Activated T-cell treated with anti-CD3 and anti-CD28 coated beads for 48 hours (primary cell): Measurements from ENCODE around the gene TRHDE.
"Not testable (repeated sequence)": the region's sequence is repeated elsewhere in the genome, so short reads cannot be mapped to it uniquely, and the experiment has no call there.

ENCODE experiments used
- DNase-seq: peaks from one replicate; pipeline ENCODE4 v3.0.0-alpha.2; 2020; ENCODE audit warnings: low read depth

The TRHDE gene

DNA sequence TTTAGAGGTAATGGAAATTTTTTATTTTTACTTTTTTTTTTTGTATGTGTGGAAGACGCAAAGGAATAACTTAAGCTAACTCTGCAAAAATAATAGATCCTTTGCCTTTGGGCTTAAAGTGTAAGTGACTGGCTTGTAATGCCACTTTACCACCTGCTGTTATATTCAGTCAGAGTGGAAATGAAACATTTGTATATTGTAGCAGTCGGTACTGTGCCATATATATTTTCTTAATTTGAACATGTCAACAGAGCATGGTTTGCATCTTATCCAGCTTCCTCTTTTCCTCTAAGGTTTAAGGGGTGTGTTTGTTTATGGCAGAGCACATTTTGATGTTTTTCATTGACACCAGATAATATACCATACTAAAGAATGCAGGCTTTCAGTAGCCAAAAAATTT, 176.6 kb downstream of the TRHDE start:
- DNase-seq: no peak

DNA sequence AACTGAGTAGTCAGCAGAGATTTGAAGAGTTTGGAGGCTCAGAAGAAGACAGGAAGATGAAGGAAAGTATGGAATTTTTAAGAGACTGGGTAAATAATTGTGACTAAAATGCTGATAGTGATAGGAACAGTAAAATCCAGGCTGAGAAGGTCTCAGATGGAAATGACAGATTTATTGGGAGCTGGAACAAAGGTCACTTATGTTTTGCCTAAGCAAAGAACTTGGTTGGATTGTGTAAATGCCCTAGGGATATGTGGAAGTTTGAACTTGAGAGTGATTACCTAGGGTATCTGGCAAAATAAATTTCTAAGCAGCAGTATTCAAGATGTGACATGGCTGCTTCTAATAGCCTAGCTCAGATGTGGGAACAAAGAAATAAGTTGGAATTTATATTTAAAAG, 180.9 kb downstream of the TRHDE start:
- no peak for DNase-seq

DNA sequence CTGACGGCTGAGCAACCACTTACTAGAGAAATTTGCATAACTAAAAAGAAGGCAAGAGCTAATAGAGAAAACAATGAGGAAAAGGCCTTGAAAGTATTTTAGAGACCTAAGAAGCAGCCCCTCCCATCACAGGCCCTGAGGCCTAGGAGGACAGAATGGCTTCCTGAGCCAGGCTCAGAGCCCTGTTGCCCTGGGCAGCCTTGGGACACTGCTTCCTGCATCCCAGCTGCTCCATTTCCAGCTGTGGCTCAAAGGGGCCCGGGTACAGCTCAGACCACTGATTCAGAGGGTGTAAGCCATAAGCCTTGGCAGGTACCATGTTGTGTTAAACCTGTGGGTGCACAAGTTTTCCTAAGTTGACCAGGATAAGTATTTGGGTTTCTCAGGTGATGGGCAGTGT, 181.4 kb downstream of the TRHDE start:
- no peak for DNase-seq

DNA sequence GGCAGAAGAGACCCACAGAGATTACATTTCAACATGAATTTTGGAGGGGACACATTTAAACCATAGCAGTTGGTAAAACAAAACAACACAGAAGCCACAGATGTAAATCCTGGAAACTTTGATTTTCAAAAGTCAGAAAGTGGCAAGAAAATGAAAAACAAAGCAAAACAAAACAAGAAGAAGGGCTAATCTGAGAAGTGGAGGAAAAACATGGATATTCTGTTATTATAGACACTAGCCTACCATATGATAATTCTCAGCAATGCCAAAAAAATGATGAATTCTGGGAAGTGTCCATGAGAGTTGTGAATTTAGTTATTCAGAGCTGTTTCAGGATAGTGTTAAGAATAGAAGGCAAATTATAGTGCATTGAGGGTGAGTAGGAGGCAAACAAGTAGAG, 192.3 kb downstream of the TRHDE start:
- no peak for DNase-seq

DNA sequence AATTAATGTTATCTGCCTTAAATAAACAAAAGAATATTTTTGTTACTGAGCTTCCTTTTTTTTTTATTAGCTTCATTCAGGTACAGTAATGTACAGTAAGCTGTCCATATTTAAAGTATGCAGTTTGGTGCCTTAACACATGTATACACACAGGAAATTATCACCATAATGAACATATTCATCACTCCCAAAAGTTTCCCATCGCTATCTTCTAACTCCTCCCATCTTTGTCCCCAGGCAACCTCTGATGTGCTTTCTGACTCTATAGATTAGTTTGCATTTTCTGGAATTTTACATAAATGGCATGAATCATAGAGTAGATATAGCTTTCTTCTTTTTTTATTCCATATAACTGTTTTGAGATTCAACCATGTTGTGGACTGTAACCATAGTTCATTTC, 193.0 kb downstream of the TRHDE start:
- no peak for DNase-seq

DNA sequence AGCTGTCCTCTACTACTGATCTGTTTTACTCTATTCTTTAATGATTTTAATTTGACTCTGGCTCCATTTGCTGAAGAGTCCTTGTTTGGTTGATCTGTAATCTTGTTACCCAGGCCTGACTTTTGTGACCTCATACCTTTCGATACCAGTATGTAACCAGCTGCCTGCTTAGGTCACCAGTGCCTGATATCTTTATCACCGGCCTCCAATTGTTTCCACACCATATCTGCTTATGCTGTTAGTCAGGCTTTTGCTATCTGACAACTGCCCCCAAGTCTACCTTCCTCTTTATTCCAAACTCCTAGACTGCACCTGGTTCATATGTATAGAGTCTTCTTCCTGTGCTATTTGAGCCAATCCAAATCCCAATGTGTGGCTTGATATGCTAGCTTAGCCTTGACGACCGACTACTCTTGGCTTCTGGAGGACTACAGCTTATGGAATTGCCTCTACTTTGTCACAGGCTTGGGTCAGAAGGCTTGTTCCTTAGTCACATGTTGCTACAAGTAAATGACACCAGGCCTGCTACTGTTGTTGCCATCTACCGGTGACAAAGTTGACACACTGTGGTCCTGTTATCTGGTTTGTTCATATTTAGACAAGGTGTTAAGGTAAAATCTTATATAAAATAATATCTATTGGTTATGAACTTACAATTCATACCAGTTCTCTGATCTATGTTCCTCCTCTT, 193.9 kb downstream of the TRHDE start:
- DNase-seq: no peak

DNA sequence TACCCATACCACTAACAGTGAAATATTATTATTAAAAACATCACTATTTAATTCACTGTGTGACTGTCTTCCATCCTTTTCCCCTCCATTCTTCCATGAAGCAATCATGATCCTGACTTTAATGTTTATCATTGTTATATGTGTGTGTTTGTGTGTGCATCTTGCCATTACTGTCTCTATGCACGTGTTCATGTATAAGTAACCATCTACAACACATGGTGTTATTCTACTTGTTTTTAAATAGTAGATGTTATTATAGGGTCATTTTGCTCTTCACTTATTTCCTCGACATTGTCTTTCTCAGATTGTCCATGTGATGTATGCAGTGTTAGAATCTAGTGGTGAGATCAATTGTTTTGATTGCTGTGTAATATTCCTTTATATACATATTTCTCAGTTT, 195.8 kb downstream of the TRHDE start:
- DNase-seq: no peak

DNA sequence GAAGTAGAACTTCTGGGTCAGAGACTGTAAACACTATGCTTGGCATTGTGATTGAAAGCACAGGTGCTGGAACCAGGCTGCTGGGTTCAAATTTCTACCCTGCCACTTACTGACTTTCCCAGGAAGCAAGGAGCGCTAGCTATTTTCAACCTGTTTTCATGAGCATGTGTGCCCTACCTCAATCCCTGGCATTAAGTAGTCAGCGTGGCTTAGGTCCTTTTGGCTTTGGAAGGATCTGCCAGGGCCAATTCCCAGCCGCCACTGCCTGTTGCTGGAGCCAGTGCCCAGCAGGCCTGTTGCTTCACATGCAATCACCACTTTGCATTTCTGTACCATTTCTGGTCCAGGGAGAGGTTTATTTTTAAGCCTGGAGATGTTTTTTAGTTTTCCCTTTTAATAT, 196.3 kb downstream of the TRHDE start:
- no peak for DNase-seq

DNA sequence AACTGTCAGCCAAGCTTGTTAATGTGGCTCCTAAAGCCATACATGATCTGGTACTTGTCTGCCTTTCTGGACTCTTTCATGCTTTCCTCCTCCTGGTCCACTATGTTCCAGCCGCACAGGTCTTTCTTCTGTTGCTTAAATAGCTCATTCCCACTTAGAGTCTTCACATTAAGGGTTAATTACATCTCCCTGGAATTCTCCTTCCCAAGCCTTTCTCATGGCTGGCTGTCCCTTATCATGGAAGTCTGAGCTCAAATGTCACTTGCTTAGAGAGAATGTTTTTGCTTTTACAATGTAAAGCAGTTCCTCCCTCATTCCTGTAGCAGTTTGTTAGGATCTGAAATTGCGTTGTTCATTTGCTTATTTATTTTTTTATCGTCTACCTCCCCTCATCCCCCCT, 199.6 kb downstream of the TRHDE start:
- DNase-seq: no peak

DNA sequence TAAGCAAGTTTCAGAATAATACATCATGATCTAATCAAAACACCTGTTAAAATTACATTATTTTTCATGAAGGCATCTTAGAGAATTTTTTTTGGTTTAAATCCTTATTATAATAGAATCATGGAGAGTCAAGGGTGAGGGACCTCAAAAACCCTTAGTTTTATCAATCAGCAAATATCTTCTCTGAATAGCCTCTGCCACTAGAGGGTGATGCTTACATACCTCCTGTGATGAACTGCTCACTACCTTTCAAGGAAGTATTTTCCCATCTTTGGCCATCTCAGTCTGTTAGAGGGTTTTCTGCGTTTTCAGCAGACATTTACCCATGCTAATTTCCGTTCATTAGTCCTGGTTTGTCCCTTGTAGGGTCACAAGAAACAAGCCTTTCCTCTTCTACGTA, 200.2 kb downstream of the TRHDE start:
- DNase-seq: no peak

DNA sequence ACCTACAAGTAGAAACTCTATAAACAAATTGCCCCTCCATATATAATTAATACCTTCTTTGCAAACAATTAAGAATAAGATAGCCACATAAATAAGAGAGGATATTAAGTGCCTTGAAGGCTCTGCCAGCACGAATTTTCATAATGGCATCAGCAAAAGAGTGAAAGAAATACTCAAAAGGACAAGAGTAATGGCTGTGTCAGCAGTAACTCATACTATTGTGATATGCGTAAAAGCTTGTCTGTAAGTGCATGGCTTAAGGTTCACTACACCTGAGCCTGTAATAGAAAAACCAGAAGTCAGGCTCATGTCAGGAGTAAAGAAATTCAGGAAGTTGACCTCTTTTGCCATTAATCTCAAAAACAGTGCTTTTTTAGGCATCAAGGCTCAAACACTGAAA, 204.1 kb downstream of the TRHDE start:
- DNase-seq: no peak

DNA sequence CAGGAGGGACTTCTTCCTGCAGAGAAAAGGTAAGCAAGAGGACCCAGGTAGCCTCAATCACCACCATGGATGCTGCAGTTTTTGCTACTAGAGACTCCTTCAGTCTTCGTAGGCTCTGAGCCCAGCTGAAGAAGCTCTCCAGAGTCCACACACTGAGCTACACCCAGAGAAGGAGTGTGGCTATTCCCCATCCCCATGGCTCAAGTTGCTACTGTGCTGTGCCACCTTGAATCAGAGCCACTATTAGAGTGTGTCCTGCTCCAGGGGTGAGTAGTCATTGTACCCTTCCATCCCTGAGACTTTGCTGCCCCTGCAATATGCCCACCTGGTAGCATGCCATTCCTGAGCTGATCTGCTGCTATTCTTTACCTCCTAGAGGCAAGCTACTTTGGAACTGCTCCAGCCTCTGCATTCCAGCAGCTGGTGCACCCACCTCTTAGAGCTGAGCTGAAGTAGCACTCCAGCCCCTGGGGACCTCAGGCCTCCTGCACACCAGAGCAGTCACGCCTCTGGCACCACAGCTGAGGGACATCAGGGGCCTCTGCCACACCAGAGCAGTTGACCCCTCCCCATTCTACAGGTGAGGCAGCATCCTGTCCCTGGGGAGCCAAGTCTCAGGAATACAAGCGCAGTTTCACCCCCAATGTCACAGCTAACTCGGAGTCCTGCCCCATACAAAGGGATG, 213.0 kb downstream of the TRHDE start:
- no peak for DNase-seq

DNA sequence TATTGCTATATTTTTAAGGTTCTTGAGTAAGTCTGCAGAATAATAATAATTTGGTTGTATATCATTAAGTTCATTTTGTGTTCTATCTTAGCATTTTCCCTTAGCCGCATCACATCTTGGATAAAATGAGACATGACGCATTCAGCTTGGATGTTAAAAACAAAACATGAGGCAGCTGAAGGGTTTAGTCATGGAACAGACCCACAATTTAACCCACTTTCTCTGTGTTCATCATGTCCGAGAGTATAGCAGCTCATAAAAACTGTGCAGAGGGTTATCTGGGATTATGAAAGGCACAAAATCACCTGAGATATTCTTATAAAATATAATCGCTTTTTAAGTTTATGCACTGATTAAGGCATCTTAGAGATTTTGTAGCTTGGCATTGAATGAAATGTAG, 219.3 kb downstream of the TRHDE start:
- DNase-seq: no peak

DNA sequence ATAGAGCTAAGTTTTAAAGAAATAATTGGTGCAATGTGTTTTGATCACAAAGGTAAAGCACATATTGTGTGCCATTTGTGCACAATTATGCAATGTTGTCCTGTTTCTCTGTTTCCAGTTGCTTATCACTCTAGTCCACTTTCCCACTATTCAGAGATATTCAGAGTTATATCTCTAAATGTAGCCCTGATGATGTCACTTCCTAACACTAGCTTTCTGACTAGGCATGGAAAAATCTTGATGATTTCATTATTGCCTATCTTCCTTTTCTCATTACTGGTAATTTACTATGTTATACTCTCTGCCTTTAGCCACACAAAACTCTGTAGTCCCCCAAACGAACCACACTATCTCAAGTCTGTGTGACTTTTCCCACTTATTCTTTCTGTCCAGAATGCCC, 221.2 kb downstream of the TRHDE start:
- DNase-seq: no peak

DNA sequence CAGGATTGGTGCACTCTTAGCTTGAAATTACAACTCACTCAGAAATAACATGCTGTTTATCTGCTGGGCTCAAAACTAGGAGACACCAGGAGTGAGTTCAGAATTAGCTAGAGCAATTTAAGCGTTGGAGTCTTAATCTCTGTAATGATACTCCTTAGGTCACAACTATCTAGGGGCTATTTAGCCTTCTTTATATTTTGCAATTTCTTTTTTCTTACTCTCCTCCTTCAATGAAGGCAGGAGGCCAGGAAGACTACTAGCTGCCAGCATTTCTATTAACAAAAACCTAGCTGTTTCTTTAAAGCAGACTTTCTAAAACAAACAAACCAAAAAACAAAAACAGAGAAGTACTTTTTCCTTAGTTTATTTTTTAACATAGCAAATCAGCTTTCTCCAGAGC, 226.2 kb downstream of the TRHDE start:
- DNase-seq: no peak

DNA sequence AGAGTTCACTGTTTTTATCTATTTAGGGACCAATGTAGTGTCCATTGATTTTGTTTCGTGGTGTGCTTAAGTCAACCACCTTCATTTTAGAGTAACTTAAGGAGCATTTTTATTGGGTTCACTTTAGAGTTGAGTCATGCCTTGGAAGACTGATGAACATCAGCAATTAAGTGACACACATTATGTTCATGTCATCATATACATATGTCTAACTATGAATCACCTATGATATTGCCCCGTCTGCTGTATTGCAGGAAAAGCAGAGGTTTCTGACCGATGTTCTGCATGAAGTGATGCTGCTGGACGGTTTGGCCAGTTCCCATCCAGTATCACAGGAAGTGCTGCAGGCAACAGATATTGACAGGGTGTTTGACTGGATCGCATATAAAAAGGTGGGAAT, 227.1 kb downstream of the TRHDE start:
- no peak for DNase-seq

DNA sequence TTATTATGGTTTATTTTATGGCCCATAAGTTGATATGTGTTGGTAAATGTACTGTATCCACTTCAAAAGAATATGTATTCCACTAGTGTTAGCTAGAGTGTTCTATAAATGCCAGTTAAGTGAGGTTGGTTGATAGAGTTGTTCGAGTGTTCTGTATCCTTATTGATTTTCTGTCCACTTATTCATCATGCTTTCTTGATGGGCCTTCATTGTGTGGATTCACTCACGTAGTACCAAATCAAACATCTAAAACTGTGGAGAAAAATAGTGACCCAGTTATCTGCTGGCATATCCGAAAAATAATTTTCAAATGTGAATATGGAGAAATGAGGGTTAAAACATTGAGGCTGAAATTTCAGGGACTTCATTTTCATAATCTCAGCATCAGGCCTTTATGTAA, 230.4 kb downstream of the TRHDE start:
- DNase-seq: no peak

DNA sequence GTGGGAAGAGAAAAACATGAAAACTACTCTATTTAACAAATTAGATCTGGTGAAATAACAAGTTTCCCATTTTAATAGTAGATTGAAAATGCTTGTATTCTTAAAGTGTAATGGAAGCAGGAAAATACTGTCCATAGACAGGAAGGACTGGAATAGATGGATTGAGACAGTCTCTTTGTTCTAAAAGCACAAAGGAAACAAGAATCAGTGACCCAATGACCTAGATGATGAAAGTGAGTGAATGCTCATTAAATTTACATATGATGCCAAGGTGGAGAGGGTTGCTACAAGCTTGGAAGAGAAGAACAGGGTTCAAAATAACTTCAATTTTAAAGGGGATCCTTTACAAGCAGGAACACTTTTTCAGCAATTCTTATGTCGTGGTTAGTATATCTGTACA, 233.1 kb downstream of the TRHDE start:
- DNase-seq: no peak

DNA sequence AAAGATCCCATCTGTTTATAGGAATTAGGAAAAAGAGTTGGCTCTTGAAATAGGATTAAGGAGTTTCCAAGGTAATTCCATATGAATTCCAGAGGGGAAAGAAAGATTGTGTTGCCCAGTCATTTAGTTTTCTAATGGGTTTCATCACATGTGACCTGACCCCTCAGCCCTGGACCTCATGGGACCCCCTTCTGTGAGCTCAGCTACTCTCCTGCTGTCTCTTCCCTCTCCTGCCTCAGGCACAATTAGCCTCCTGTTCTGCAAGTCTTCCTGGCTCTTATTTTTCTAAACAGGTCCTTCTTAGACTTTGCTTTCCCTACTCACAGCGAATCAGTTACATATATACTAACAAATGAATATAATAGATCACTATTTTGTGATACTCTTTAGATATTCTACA, 237.7 kb downstream of the TRHDE start:
- no peak for DNase-seq

DNA sequence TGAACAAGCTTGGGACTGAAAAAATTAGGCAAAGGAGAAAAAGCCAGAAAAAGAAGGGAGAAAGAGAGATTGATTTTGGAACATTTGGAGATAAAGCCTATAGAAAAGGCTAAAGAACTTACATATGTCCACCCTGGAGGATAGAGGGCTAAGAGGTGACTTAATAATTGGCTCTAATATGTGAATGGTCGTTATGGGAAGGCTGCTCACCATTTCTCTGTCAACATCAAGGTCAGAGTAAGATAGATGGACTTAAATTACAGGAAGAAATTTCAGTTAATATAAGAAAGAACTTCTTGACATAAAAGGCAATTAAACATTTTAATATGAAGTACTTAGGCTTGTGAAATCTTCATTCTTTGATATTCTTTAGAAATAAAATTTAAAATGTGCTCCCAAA, 238.6 kb downstream of the TRHDE start:
- DNase-seq: no peak

DNA sequence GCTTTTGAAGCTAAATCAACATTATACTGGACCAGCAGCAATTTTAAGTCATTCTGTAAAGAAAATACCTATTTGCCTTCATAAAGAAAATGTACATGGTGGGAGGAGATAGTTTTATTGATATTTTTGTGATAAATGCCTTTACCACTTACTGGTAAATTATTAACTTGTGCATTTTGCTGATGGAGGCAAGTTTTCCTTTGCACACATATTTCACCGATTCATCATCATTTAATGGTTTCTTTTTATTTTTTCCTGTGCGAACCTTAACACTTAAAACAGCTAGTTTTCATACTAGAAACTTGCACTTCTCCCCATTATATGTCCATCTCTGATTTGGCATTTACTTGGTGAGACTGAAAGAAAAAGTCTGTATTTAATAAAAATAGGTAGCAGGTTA, 239.3 kb downstream of the TRHDE start:
- DNase-seq: no peak

DNA sequence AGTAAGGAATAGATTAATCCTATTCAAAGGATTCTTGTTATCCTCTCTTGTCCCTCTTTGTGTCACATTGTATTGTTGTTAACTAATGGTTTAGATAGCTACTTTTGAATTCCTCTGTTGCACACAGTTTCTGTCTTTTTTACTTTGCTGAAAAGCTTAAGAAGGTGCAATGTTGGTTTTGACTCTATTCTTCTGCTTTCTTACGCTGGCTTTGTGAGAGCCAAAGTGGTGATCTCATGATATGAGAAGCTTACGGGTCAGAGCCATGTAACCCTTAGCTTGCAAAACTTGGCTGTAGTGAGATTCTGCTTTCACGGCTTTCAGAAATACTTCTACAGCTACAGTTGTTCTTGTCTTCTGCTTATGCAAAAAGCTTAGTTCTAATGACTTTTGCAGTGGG, 239.7 kb downstream of the TRHDE start:
- no peak for DNase-seq

DNA sequence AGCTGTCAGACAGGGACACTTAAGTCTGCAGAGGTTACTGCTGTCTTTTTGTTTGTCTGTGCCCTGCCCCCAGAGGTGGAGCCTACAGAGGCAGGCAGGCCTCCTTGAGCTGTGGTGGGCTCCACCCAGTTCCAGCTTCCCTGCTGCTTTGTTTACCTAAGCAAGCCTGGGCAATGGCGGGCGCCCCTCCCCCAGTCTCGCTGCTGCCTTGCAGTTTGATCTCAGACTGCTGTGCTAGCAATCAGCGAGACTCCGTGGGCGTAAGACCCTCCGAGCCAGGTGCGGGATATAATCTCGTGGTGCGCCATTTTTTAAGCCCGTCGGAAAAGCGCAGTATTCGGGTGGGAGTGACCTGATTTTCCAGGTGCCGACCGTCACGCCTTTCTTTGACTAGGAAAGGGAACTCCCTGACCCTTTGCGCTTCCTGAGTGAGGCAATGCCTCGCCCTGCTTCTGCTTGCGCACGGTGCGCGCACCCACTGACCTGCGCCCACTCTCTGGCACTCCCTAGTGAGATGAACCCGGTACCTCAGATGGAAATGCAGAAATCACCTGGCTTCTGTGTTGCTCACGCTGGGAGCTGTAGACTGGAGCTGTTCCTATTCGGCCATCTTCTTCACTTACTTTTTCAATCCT, 248.0 kb downstream of the TRHDE start:
- DNase-seq: not testable (repeated sequence)

DNA sequence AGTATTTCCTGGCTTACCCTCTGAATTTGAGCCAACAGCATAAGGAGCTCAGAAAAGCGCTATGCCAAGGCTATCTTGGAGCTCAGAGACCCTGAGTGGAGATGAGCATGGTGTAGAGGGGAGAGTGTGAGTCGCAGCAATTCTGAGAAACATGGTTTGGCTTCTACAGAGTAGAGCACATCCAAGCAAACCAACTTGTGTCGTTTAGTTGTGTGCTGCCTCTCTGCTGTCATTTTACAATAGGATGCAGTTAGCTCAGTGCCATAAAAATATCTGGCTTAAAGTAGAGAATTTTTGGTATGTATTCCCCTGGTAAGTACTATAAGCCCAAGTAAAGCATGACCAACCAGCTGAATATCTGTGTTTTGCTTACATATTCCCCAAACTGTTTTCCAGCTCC, 249.2 kb downstream of the TRHDE start:
- no peak for DNase-seq
